ENCODE results near the gene ARSD. TPM values are rescaled to one million over a fixed set of nuclear protein-coding genes. Genes with fewer than 3 reads are reported as not detected.

ARSD gene
- polyA plus RNA-seq, 1 of the 3 experiments (the other 2 are of a cell fraction): 19.8 TPM

DNA sequence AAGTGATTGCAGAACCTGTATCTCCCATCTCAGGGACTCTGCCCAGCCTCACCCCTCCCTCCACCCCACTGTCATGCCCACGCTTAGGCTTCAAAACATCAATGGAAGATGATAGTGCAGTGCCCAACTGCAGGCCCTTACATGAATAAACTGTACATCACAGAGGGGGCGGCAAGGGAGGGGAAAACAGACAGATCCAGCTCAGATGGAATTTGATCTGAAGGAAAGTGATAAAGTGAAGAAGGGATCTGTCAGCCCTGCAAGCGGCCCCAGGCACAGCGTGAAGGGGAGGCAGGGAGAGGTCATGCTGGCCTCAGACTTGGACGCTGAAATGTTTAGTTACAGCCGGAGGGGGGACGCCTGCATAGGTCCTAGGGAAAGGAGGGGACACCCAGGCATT, 61.9 kb downstream of the ARSD start:
- H3K27me3 ChIP-seq (ENCODE audit: insufficient read depth): peaks cover 7% of the 10 kb centered on the region; the same call in 1 of the 2 replicates
- H3K9me3 ChIP-seq: no peaks in the 10 kb centered on the region
- no peak overlapping the region for H2AFZ ChIP-seq (ENCODE audit: low read depth)
- CTCF ChIA-PET: no interaction called here
- no peaks in the 10 kb centered on the region for H3K79me2 ChIP-seq (ENCODE audit: insufficient read depth)
- H3K4me1 ChIP-seq (ENCODE audit: control insufficient read depth in 1 of 2, insufficient read depth in 2 of 2, low read depth in 1 of 2, low read length in 1 of 2): no peaks in the 10 kb centered on the region
- 45% methylated on average over 7 of the region's 7 CpGs for WGBS (ENCODE audit: low lambda C conversion rate)
- TF ChIP-seq YY1 (IDR thresholded peaks at IDR 0.05; ENCODE audit: low read depth): no peak
- no peak for TF ChIP-seq EZH2phosphoT487 (IDR thresholded peaks at IDR 0.05; ENCODE audit: borderline replicate concordance, low read depth)
- TF ChIP-seq RAD21 (IDR thresholded peaks at IDR 0.05; ENCODE audit: low read length): no peak
- H3K27ac ChIP-seq (ENCODE audit: low read depth in 2 of 2, low read length in 1 of 2): no peak overlapping the region
- DNase-seq: no peak
- no peaks in the 10 kb centered on the region for H3K9me2 ChIP-seq
- H3K4me2 ChIP-seq: no peak overlapping the region
- no peaks in the 10 kb centered on the region for H4K20me1 ChIP-seq (ENCODE audit: insufficient read depth)
- no peak overlapping the region for H3K9ac ChIP-seq
- H3K36me3 ChIP-seq (replicated peaks in 1 of 2; ENCODE audit: control insufficient read depth in 1 of 2, insufficient read depth in 2 of 2, low read length in 1 of 2): no peaks in the 10 kb centered on the region
- no peak overlapping the region for H3K4me3 ChIP-seq (ENCODE audit: low read depth in 2 of 2, low read length in 1 of 2)
- POLR2A ChIA-PET: no interaction called here
- no peaks in the 10 kb centered on the region for H3F3A ChIP-seq (replicated peaks; ENCODE audit: insufficient read depth)

DNA sequence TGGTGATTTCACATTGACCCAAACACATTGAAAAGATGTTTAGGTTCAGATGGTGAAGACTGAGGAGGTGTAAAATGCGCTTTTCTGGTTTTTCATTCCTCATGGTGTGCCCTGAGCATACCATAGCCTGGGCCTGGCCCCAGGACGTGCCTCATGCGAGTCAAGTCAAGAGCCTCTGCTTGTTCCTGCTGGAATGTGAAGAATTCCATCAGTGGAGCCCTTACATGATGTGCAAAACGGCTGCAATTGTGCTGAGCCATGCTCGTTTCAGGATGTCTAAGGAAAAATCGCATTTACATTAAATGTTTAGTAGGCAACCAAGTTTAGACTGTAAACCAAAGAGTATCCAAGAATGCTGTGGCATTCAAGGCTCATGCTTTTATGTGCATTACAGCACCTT, 65.5 kb downstream of the ARSD start:
- Histone ChIP-seq H2AFZ (ENCODE audit: low read depth) (no peak overlapping the region), H3K79me2 (ENCODE audit: insufficient read depth) (no peaks in the 10 kb centered on the region), H3K4me2 (no peak overlapping the region), H4K20me1 (ENCODE audit: insufficient read depth) (no peaks in the 10 kb centered on the region), H3K9ac (no peak overlapping the region), H3K27ac (ENCODE audit: low read depth in 2 of 2, low read length in 1 of 2) (no peak overlapping the region), H3F3A (replicated peaks; ENCODE audit: insufficient read depth) (no peaks in the 10 kb centered on the region), H3K27me3 (ENCODE audit: insufficient read depth) (peaks cover 7% of the 10 kb centered on the region; the same call in 1 of the 2 replicates), H3K9me3 (no peaks in the 10 kb centered on the region), H3K4me1 (ENCODE audit: control insufficient read depth in 1 of 2, insufficient read depth in 2 of 2, low read depth in 1 of 2, low read length in 1 of 2) (no peaks in the 10 kb centered on the region), H3K9me2 (no peaks in the 10 kb centered on the region), H3K4me3 (ENCODE audit: low read depth in 2 of 2, low read length in 1 of 2) (no peak overlapping the region), H3K36me3 (replicated peaks in 1 of 2; ENCODE audit: control insufficient read depth in 1 of 2, insufficient read depth in 2 of 2, low read length in 1 of 2) (no peaks in the 10 kb centered on the region)
- TF ChIP-seq FOXJ3 (CRISPR knock-in tag; IDR thresholded peaks at IDR 0.05) (no peak), EP300 (IDR thresholded peaks at IDR 0.05; ENCODE audit: borderline replicate concordance in 1 of 2, low read depth in 1 of 2, low read length in 1 of 2) (no peak), SIN3A (IDR thresholded peaks at IDR 0.05; ENCODE audit: borderline replicate concordance, low read depth, low read length) (no peak), POLR2AphosphoS5 (IDR thresholded peaks at IDR 0.05; ENCODE audit: low read depth, low read length) (no peak), MXI1 (IDR thresholded peaks at IDR 0.05; ENCODE audit: low read depth, low read length) (no peak), FOSL2 (IDR thresholded peaks at IDR 0.05; ENCODE audit: borderline replicate concordance, low read depth) (no peak), EZH2phosphoT487 (IDR thresholded peaks at IDR 0.05; ENCODE audit: borderline replicate concordance, low read depth) (no peak), RFX5 (IDR thresholded peaks at IDR 0.05; ENCODE audit: low read length) (no peak)
- TF ChIP-seq, protein P1, sequence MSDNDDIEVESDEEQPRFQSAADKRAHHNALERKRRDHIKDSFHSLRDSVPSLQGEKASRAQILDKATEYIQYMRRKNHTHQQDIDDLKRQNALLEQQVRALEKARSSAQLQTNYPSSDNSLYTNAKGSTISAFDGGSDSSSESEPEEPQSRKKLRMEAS (IDR thresholded peaks at IDR 0.05; ENCODE audit: low read depth): no peak
- TF ChIP-seq, protein P2, sequence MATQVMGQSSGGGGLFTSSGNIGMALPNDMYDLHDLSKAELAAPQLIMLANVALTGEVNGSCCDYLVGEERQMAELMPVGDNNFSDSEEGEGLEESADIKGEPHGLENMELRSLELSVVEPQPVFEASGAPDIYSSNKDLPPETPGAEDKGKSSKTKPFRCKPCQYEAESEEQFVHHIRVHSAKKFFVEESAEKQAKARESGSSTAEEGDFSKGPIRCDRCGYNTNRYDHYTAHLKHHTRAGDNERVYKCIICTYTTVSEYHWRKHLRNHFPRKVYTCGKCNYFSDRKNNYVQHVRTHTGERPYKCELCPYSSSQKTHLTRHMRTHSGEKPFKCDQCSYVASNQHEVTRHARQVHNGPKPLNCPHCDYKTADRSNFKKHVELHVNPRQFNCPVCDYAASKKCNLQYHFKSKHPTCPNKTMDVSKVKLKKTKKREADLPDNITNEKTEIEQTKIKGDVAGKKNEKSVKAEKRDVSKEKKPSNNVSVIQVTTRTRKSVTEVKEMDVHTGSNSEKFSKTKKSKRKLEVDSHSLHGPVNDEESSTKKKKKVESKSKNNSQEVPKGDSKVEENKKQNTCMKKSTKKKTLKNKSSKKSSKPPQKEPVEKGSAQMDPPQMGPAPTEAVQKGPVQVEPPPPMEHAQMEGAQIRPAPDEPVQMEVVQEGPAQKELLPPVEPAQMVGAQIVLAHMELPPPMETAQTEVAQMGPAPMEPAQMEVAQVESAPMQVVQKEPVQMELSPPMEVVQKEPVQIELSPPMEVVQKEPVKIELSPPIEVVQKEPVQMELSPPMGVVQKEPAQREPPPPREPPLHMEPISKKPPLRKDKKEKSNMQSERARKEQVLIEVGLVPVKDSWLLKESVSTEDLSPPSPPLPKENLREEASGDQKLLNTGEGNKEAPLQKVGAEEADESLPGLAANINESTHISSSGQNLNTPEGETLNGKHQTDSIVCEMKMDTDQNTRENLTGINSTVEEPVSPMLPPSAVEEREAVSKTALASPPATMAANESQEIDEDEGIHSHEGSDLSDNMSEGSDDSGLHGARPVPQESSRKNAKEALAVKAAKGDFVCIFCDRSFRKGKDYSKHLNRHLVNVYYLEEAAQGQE (IDR thresholded peaks at IDR 0.05; ENCODE audit: low read depth, low read length): no peak
- TF ChIP-seq, protein P3, sequence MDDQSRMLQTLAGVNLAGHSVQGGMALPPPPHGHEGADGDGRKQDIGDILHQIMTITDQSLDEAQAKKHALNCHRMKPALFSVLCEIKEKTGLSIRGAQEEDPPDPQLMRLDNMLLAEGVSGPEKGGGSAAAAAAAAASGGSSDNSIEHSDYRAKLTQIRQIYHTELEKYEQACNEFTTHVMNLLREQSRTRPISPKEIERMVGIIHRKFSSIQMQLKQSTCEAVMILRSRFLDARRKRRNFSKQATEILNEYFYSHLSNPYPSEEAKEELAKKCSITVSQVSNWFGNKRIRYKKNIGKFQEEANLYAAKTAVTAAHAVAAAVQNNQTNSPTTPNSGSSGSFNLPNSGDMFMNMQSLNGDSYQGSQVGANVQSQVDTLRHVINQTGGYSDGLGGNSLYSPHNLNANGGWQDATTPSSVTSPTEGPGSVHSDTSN (IDR thresholded peaks at IDR 0.05): no peak
- DNase-seq: no peak
- ChIA-PET CTCF (no interaction called here), POLR2A (no interaction called here)
- WGBS (ENCODE audit: low lambda C conversion rate): 45% methylated on average over 6 of the region's 6 CpGs

Measured in SK-N-SH (cell line).